GM18498 (cell line): ENCODE measurements around the gene TACR1.
"Not testable (repeated sequence)": the region's sequence is repeated elsewhere in the genome, so short reads cannot be mapped to it uniquely, and the experiment has no call there.

Experiments used
- ATAC-seq: cut with Tn5 transposase; IDR thresholded peaks from one replicate; pipeline ENCODE4 v1.9.1; 2021; ENCODE audit warnings: mild to moderate bottlenecking, moderate library complexity; ENCODE audit not compliant: unreplicated experiment

The TACR1 gene

GRCh38 chr2:75199428-75200011 lies at the start of gene TACR1:
Gene TACR1 (minus strand): TSS chr2:75199520. CDS start chr2:75198934, 586 bp downstream.
- peak; percentile 85 for ATAC-seq

GRCh38 chr2:75248581-75248980 lies 49.3 kb upstream of the TACR1 start:
- ATAC-seq = not testable (repeated sequence)

- no peak for ATAC-seq
These were observed 47.3 kb upstream of the TACR1 start for GRCh38 chr2:75246441-75247167.

- no peak for ATAC-seq
These were observed 43.9 kb upstream of the TACR1 start for GRCh38 chr2:75243219-75243618.

GRCh38 chr2:75241696-75242095 lies 42.4 kb upstream of the TACR1 start:
- ATAC-seq = no peak

GRCh38 chr2:75238670-75239330 lies 39.5 kb upstream of the TACR1 start:
- ATAC-seq = no peak

GRCh38 chr2:75237296-75237695 lies 38.0 kb upstream of the TACR1 start:
- ATAC-seq = no peak

GRCh38 chr2:75233965-75234364 lies 34.6 kb upstream of the TACR1 start:
- no peak for ATAC-seq

GRCh38 chr2:75226617-75227016 lies 27.3 kb upstream of the TACR1 start:
- no peak for ATAC-seq

- ATAC-seq = no peak
These were observed 26.8 kb upstream of the TACR1 start for GRCh38 chr2:75226099-75226498.

- ATAC-seq = no peak
These were observed 25.3 kb upstream of the TACR1 start for GRCh38 chr2:75224636-75225094.

- ATAC-seq = no peak
These were observed 23.2 kb upstream of the TACR1 start for GRCh38 chr2:75222527-75222926.

- ATAC-seq = no peak
These were observed 22.5 kb upstream of the TACR1 start for GRCh38 chr2:75221862-75222261.

GRCh38 chr2:75219213-75219612 lies 19.9 kb upstream of the TACR1 start:
- ATAC-seq = not testable (repeated sequence)

- ATAC-seq = no peak
These were observed 12.0 kb upstream of the TACR1 start for GRCh38 chr2:75211266-75211770.

GRCh38 chr2:75210409-75210808 lies 11.1 kb upstream of the TACR1 start:
- no peak for ATAC-seq

GRCh38 chr2:75208738-75209137 lies 9.4 kb upstream of the TACR1 start:
- ATAC-seq = no peak

- ATAC-seq = no peak
These were observed 5.5 kb upstream of the TACR1 start for GRCh38 chr2:75204833-75205232.

- no peak for ATAC-seq
These were observed 3.0 kb upstream of the TACR1 start for GRCh38 chr2:75202359-75202758.

GRCh38 chr2:75200140-75201096 lies 1.1 kb upstream of the TACR1 start:
- peak; percentile 31 for ATAC-seq
